Stimulated activated CD4-positive, alpha-beta T cell treated with anti-CD3 and anti-CD28 coated beads, Interleukin-15, amount 100 ng/mL, for 48 hours (primary cell): ENCODE results near the gene P3H1.
"Not testable (repeated sequence)": the region's sequence is repeated elsewhere in the genome, so short reads cannot be mapped to it uniquely, and the experiment has no call there.

Experiments used
- DNase-seq, 2 donors: peaks; one replicate each; pipeline ENCODE4 v3.0.0-alpha.2; 2020; ENCODE audit warnings: low read depth in 2 of 2

P3H1 gene, protein sequence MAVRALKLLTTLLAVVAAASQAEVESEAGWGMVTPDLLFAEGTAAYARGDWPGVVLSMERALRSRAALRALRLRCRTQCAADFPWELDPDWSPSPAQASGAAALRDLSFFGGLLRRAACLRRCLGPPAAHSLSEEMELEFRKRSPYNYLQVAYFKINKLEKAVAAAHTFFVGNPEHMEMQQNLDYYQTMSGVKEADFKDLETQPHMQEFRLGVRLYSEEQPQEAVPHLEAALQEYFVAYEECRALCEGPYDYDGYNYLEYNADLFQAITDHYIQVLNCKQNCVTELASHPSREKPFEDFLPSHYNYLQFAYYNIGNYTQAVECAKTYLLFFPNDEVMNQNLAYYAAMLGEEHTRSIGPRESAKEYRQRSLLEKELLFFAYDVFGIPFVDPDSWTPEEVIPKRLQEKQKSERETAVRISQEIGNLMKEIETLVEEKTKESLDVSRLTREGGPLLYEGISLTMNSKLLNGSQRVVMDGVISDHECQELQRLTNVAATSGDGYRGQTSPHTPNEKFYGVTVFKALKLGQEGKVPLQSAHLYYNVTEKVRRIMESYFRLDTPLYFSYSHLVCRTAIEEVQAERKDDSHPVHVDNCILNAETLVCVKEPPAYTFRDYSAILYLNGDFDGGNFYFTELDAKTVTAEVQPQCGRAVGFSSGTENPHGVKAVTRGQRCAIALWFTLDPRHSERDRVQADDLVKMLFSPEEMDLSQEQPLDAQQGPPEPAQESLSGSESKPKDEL

DNA sequence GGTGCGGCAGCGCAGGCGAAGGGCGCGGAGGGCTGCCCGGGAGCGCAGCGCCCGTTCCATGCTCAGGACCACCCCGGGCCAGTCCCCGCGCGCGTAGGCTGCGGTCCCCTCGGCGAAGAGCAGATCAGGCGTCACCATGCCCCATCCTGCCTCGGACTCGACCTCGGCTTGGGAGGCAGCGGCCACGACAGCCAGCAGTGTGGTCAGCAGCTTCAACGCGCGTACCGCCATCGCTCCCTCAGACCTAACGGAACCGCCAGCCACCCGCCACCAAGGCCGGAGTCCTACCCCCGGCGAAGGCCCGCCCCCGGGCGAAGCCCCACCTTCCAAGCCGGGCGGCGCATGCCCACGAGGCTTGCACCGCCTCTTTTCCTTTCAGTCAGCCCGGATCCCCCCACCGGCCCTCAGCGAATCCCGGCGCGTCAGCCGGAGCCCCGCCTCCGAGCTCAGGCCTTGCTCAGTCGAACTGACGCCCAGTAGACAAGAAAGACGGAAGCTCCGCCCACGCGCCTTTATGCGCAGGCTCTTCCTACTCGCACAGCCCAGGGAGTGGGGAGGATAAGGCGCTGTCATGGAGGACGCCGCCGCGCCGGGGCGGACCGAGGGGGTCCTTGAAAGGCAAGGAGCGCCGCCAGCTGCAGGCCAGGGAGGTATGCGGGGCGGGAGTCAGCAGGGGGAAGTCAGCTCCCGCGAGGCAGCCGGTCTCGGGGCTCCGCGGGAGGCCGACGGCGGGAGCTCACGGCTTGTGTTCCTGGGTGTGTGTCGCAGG is at the start of gene P3H1, which contains the start of gene C1orf50:
TSS of gene P3H1 (minus strand) at position 288 of the 769 bp plus-strand sequence. CDS start at position 231, 57 bp downstream.
TSS of gene C1orf50 (plus strand) at position 509 of the 769 bp plus-strand sequence. CDS start at position 572, 63 bp downstream.
- DNase-seq, result peak; percentile 99 to 100

GRCh38 chr1:42815941-42816584 is 49.2 kb upstream of the P3H1 start:
- peak in 1 of 2 donors; percentile 0 for DNase-seq

DNA sequence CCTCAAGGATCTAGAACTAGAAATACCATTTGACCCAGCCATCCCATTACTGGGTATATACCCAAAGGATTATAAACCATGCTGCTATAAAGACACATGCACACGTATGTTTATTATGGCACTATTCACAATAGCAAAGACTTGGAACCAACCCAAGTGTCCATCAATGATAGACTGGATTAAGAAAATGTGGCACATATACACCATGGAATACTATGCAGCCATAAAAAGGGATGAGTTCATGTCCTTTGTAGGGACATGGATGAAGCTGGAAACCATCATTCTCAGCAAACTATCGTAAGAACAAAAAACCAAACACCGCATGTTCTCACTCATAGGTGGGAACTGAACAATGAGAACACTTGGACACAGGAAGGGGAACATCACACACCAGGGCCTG is 48.0 kb upstream of the P3H1 start:
- not testable (repeated sequence) for DNase-seq

GRCh38 chr1:42807056-42807668 is 40.3 kb upstream of the P3H1 start:
- DNase-seq, result no peak

GRCh38 chr1:42806593-42806992 is 39.8 kb upstream of the P3H1 start:
- no peak for DNase-seq

DNA sequence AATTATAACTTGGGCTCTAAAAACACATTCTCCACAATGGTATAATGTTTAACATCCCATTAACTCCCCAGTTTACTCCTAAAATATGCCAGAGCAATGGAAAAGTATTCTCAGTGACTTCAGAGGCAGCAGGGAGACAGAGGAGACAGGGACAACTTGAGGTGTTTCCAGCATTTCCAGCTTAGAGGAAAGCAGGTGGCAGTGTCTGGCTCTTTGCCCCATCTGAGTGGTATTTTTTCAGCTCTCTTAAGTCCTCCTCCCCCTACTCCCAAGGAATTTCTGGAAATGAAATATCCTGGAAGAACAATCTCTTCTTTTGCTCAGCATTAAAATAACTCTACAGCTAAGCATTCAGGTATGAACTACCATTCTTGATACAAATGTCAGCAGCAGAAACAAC is 39.3 kb upstream of the P3H1 start:
- DNase-seq, result no peak

- no peak for DNase-seq
These were observed 35.1 kb upstream of the P3H1 start for GRCh38 chr1:42801832-42802473.

DNA sequence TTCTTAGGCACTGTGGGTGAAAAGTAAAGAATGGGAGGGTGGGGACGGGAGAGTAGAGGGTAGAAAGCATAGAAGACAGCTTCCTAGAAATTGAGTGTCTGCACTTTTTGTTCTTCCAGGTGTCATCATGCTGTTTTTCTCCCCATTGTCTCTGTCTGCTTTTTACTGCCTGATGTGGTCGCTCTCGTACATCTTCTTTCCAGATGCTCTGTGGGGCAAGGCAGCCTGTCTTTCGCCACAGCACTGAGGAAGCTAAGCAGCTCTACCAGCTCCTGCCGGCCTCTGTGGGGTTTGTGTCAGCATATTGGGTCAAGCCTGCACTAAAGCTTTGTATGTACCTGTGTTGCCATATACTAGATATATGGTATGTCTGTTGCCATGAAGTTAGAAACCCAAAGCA is 31.2 kb upstream of the P3H1 start:
- DNase-seq, result no peak

- no peak for DNase-seq
These were observed 30.6 kb upstream of the P3H1 start for GRCh38 chr1:42797414-42797813.

GRCh38 chr1:42793824-42794223 is 27.0 kb upstream of the P3H1 start:
- no peak for DNase-seq

DNA sequence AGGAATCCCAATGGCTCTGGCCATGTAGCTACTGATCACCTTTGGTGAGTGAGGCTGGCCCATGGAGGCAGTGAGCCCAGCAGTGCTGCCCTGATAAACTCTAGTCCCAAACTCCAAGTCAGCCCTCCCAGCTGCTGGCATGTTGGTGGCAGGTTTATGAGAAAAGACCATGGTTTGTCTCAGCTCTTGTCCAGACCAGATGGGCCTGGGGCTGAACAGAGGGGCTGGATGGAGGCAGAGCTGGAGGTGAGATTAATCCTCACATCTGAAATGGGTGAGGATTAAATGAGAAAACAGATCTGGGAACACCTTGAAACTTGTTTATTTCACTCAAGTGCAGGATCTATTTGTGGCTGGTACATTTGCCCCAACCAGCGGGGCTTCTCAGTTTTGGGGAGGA is 21.2 kb upstream of the P3H1 start:
- no peak for DNase-seq

GRCh38 chr1:42786097-42786496 is 19.3 kb upstream of the P3H1 start:
- DNase-seq, result no peak

DNA sequence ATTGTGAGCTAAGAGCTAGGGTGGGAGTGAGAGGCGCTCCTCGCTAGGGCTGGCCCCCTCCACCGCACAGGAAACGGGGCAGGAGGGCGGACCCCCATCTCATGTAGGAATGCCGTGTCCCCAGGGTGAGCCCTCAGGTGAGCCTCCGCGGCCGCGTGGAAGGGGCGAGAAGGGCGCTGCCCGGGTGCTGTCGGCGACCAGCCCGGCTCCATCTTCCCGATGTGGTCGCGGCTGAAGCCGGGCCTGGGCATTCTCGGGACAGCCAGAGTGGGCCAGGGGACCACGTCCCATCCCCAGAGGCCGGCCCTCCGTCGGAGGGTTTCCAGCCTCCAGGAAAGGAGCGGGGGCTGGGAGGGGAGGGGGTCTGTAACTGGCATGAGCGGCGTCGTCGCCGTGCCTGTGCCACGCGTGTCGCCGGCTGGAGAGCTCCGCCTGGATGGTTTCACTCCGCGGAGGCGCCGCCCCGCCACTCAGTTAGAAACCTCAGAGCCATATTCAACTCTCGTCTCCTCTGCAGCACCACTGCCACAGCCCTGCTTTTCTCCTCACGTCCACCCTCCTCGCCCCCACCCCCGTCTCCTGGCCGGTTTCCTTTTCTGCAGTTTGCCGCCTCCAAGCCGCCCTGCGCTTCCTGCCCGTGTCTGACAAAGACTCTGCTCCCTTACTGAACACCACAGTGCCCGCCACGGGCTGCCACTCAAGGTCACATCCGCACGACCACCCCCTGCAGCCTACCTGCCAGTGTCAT is 18.3 kb upstream of the P3H1 start, which contains the start of gene TMEM269:
TSS of gene TMEM269 (plus strand) at position 46 of the 748 bp plus-strand sequence. CDS start 4,903 bp downstream, outside the sequence.
- peak; percentile 11 to 25 for DNase-seq

DNA sequence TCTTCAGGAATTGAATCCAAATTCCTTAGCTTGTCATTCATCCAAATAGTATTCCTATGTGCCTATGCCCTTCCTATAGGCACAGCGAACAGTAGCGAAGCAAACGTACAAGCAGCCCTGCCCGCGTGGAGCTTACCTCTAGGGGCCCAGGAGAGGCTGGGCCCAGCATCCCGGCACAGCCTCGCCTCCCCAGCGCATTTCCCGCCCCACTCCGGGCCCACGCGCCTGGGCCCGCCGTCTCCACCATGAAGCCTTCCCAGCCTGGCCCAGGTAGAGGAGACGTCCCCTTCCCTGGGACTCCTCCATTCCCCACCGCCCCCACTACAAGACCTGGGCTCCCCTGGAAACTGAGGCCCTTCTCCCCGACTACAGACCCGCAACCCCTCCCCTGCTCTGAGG is 17.7 kb upstream of the P3H1 start:
- DNase-seq, result no peak

DNA sequence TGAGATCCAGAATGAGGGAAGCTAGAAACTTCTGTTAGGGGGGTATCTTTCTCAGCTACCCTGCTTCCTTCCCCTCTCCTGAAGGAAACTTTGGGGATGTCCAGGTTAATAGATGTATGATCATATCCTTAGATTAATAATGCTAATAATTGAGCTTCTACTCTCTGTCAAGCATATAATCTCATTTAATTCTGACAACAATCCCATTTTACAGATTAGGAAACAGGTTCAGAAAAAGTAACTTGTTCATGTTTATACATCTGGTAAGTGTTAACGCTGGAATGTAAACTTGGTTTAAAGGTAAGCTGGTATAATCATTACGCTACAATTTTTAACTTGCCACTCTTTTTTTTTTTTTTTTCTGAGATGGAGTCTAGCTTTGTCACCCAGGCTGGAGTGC is 16.3 kb upstream of the P3H1 start:
- DNase-seq, result no peak

DNA sequence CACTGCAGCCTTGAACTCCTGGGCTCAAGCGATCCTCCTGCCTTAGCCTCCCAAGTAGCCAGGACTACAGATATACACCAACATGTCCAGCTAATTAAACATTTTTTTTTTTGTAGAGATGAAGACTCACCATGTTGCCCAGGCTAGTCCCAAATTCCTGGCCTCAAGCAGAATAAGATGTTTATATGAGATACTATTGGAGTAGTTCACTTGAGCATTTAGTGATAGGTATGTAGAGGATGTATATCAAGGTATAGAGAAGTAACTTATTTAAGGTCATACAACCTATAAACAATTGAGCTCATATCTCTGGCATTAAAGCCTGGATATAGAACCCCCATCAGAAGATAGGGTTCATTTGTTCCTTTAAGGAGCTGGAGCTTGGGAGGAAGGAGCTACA is 13.3 kb upstream of the P3H1 start:
- no peak for DNase-seq

- DNase-seq, result no peak
These were observed 12.9 kb upstream of the P3H1 start for GRCh38 chr1:42779725-42780124.

GRCh38 chr1:42777852-42778251 is 11.0 kb upstream of the P3H1 start:
- DNase-seq, result no peak

GRCh38 chr1:42776502-42776901 is 9.7 kb upstream of the P3H1 start:
- DNase-seq, result no peak
